HG02623 (cell line): ENCODE measurements around the gene XKR8.
"Not testable (repeated sequence)": the region's sequence is repeated elsewhere in the genome, so short reads cannot be mapped to it uniquely, and the experiment has no call there.

Experiments used
- ATAC-seq: cut with Tn5 transposase; IDR thresholded peaks from one replicate; pipeline ENCODE4 v1.9.1; 2021; ENCODE audit warnings: moderate library complexity; ENCODE audit not compliant: unreplicated experiment

Gene XKR8

GRCh38 chr1:27990920-27991537 lies 31.3 kb downstream of the XKR8 start:
- ATAC-seq, result no peak

- ATAC-seq, result no peak
Measured at GRCh38 chr1:27992276-27992675, 32.5 kb downstream of the XKR8 start.

- no peak for ATAC-seq
Measured at GRCh38 chr1:27993241-27993640, 33.5 kb downstream of the XKR8 start.

GRCh38 chr1:27994060-27994459 lies 34.3 kb downstream of the XKR8 start:
- ATAC-seq, result no peak

GRCh38 chr1:27994526-27994925 lies 34.8 kb downstream of the XKR8 start:
- ATAC-seq, result not testable (repeated sequence)

- no peak for ATAC-seq
Measured at GRCh38 chr1:27999055-27999454, 39.3 kb downstream of the XKR8 start.

- no peak for ATAC-seq
Measured at GRCh38 chr1:28002600-28002999, 42.8 kb downstream of the XKR8 start.

- ATAC-seq, result not testable (repeated sequence)
Measured at GRCh38 chr1:28003117-28003516, 43.3 kb downstream of the XKR8 start.

- no peak for ATAC-seq
Measured at GRCh38 chr1:28010969-28011368, 51.2 kb downstream of the XKR8 start.
